CD4-positive, CD25-positive, alpha-beta regulatory T cell (primary cell): ENCODE results near the gene ERBB3. TPM values are rescaled to one million over a fixed set of nuclear protein-coding genes. Genes with fewer than 3 reads are reported as not detected.
"Not testable (repeated sequence)": the region's sequence is repeated elsewhere in the genome, so short reads cannot be mapped to it uniquely, and the experiment has no call there.

Experiments used
- ATAC-seq, 2 donors: fragments of 150-1000 bp; cut with Tn5 transposase; one replicate each; pipeline ENCODE4 v1.10.0; 2021; ENCODE audit warnings: low read depth in 2 of 2, moderate number of reproducible peaks in 2 of 2, moderate library complexity in 1 of 2
- DNase-seq, 3 donors: peaks; one replicate each; pipeline versions ENCODE4 v3.0.0 to v3.0.0-alpha.2; 2012 to 2022; ENCODE audit warnings: mixed read lengths in 1 of 3
- H3K27ac ChIP-seq: one replicate; pipeline ENCODE4 v1.7.0; 2013; ENCODE audit warnings: mild to moderate bottlenecking, low read length; ENCODE audit not compliant: insufficient read depth, poor library complexity, severe bottlenecking
- H3K27me3 ChIP-seq: one replicate; pipeline ENCODE4 v1.7.0; 2013; ENCODE audit warnings: low read length; ENCODE audit not compliant: control insufficient read depth, insufficient read depth
- H3K36me3 ChIP-seq: one replicate; pipeline ENCODE4 v1.7.0; 2013; ENCODE audit warnings: mild to moderate bottlenecking, low read length, moderate library complexity; ENCODE audit not compliant: control insufficient read depth, insufficient read depth
- H3K4me1 ChIP-seq: 2 replicates; pipeline ENCODE4 v1.7.0; 2013; ENCODE audit warnings: mild to moderate bottlenecking, low read length; ENCODE audit not compliant: insufficient read depth, control insufficient read depth, poor library complexity, severe bottlenecking
- H3K4me3 ChIP-seq: one replicate; pipeline ENCODE4 v1.7.0; 2013; ENCODE audit warnings: low read depth, mild to moderate bottlenecking, low read length, moderate library complexity
- H3K9me3 ChIP-seq, 2 experiments: 1 replicate in 1 of 2; 2 replicates in 1 of 2; pipeline ENCODE4 v1.7.0; 2013; ENCODE audit warnings: low read length in 2 of 2, mild to moderate bottlenecking in 1 of 2, moderate library complexity in 1 of 2; ENCODE audit not compliant: control insufficient read depth in 2 of 2
- H3K27ac Mint-ChIP-seq, 3 donors: one replicate each; pipeline ENCODE4 v1.8.0; 2020 to 2022; ENCODE audit warnings: mild to moderate bottlenecking in 3 of 3, mixed read lengths in 3 of 3, moderate library complexity in 2 of 3
- H3K27me3 Mint-ChIP-seq: one replicate; pipeline ENCODE4 v1.8.0; 2022; ENCODE audit warnings: mild to moderate bottlenecking, mixed read lengths
- H3K36me3 Mint-ChIP-seq: one replicate; pipeline ENCODE4 v1.8.0; 2020; ENCODE audit warnings: mixed read lengths
- H3K4me1 Mint-ChIP-seq, 4 donors: one replicate each; pipeline ENCODE4 v1.8.0; 2020 to 2022; ENCODE audit warnings: mixed read lengths in 4 of 4, mild to moderate bottlenecking in 1 of 4
- H3K4me3 Mint-ChIP-seq, 4 donors: one replicate each; pipeline ENCODE4 v1.8.0; 2020 to 2022; ENCODE audit warnings: mild to moderate bottlenecking in 4 of 4, mixed read lengths in 4 of 4, moderate library complexity in 3 of 4
- H3K9me3 Mint-ChIP-seq, 7 donors: one replicate each; pipeline ENCODE4 v1.8.0; 2020 to 2022; ENCODE audit warnings: mixed read lengths in 7 of 7, mild to moderate bottlenecking in 3 of 7, moderate library complexity in 2 of 7
- polyA plus RNA-seq, 4 donors: library from polyadenylated mRNA; unstranded; fragments of 300-500 nt; fragmentation: Illumina TruSeq; gene quantifications; one replicate each; pipeline ENCODE4 v1.2.3, GENCODE V29; 2021
- total RNA-seq: library from RNA; stranded (reverse); gene quantifications from one replicate; pipeline ENCODE4 v1.2.3, GENCODE V29; 2022

ERBB3 gene
- total and polyA plus RNA-seq, 5 donors from 2014 or later: 0.14 to 1.00 (median 0.67) TPM

- Histone ChIP-seq H3K27me3 (no peaks in the 10 kb centered on the region), H3K4me1 (peaks cover 23% of the 10 kb centered on the region), H3K9me3 (no peaks in the 10 kb centered on the region), H3K27ac (peak within 1 kb of the TSS; percentile 96), H3K4me3 (peak within 1 kb of the TSS; percentile 94), H3K36me3 (peaks cover 25% of the 10 kb centered on the region)
- Mint-ChIP-seq H3K36me3 (peaks cover 35% of the 10 kb centered on the region), H3K27ac (peak within 1 kb of the TSS; percentile 93 to 99 (median 98)), H3K4me3 (peak within 1 kb of the TSS; percentile 91 to 99 (median 98)), H3K4me1 (peaks cover 9 to 41% (median 27%) of the 10 kb centered on the region in 4 donors), H3K27me3 (peaks cover 4% of the 10 kb centered on the region), H3K9me3 (no peaks in the 10 kb centered on the region)
- peak; percentile 88 to 97 (median 96) for DNase-seq
- peak; percentile 40 to 45 for ATAC-seq
Observed at GRCh38 chr12:56116267-56117081, 36.5 kb downstream of the ERBB3 start, which contains the start of gene RPL41. RPL41 (plus strand) TSS chr12:56116633.

- H3K4me3 ChIP-seq: peak overlapping the region; percentile 94
- H3K9me3 ChIP-seq, H3K27me3 Mint-ChIP-seq, DNase-seq, ATAC-seq, H3K9me3 Mint-ChIP-seq, H3K27me3 ChIP-seq: not testable (repeated sequence)
- Mint-ChIP-seq H3K4me1 (peaks cover 9 to 41% (median 27%) of the 10 kb centered on the region in 4 donors), H3K27ac (peak overlapping the region; percentile 93 to 99 (median 98)), H3K36me3 (peaks cover 31% of the 10 kb centered on the region), H3K4me3 (peak overlapping the region; percentile 91 to 99 (median 98))
- peaks cover 23% of the 10 kb centered on the region for H3K4me1 ChIP-seq
- peaks cover 22% of the 10 kb centered on the region for H3K36me3 ChIP-seq
- peak overlapping the region; percentile 96 for H3K27ac ChIP-seq
Observed at GRCh38 chr12:56117082-56117706, 37.2 kb downstream of the ERBB3 start.

GRCh38 chr12:56117778-56118687 is 38.1 kb downstream of the ERBB3 start, which contains the start of gene ZC3H10:
ZC3H10 (plus strand) TSS chr12:56118266; CDS start chr12:56120563, 2,297 bp downstream.
- Histone ChIP-seq H3K27ac (peak within 1 kb of the TSS; percentile 96), H3K4me3 (peak within 1 kb of the TSS; percentile 94), H3K36me3 (peaks cover 16% of the 10 kb centered on the region), H3K4me1 (peaks cover 23% of the 10 kb centered on the region), H3K9me3 (no peaks in the 10 kb centered on the region), H3K27me3 (no peaks in the 10 kb centered on the region)
- H3K36me3 Mint-ChIP-seq: peaks cover 30% of the 10 kb centered on the region
- peak within 1 kb of the TSS; percentile 93 to 99 (median 98) for H3K27ac Mint-ChIP-seq
- peaks cover 4% of the 10 kb centered on the region for H3K27me3 Mint-ChIP-seq
- H3K4me3 Mint-ChIP-seq: peak within 1 kb of the TSS; percentile 91 to 99 (median 98)
- DNase-seq (peak; percentile 97 to 99 (median 97)), ATAC-seq (peak; percentile 85 to 88)
- H3K9me3 Mint-ChIP-seq: no peaks in the 10 kb centered on the region
- H3K4me1 Mint-ChIP-seq: peaks cover 9 to 41% (median 28%) of the 10 kb centered on the region in 4 donors

GRCh38 chr12:56118688-56119357 is 38.9 kb downstream of the ERBB3 start:
- H3K27ac ChIP-seq: peak overlapping the region; percentile 96
- no peaks in the 10 kb centered on the region for H3K9me3 ChIP-seq
- peaks cover 10% of the 10 kb centered on the region for H3K36me3 ChIP-seq
- H3K4me3 ChIP-seq: peak overlapping the region; percentile 86
- Mint-ChIP-seq H3K27me3 (peaks cover 4% of the 10 kb centered on the region), H3K36me3 (peaks cover 23% of the 10 kb centered on the region), H3K4me1 (peaks cover 9 to 43% (median 27%) of the 10 kb centered on the region in 4 donors), H3K9me3 (no peaks in the 10 kb centered on the region), H3K4me3 (peak overlapping the region; percentile 91 to 99 (median 96)), H3K27ac (peak overlapping the region; percentile 93 to 99 (median 98))
- H3K4me1 ChIP-seq: peaks cover 23% of the 10 kb centered on the region
- no peaks in the 10 kb centered on the region for H3K27me3 ChIP-seq
- no peak for ATAC-seq
- DNase-seq: no peak

GRCh38 chr12:56119361-56119796 is 39.4 kb downstream of the ERBB3 start:
- H3K36me3 ChIP-seq: peaks cover 9% of the 10 kb centered on the region
- Mint-ChIP-seq H3K9me3 (no peaks in the 10 kb centered on the region), H3K27ac (peak overlapping the region; percentile 93 to 99 (median 98)), H3K36me3 (peaks cover 22% of the 10 kb centered on the region), H3K27me3 (peaks cover 4% of the 10 kb centered on the region), H3K4me3 (peak overlapping the region; percentile 91 to 99 (median 96)), H3K4me1 (peaks cover 9 to 49% (median 29%) of the 10 kb centered on the region in 4 donors)
- H3K27ac ChIP-seq: peak overlapping the region; percentile 96
- no peaks in the 10 kb centered on the region for H3K27me3 ChIP-seq
- DNase-seq: peak; percentile 47 to 79 (median 60)
- H3K4me3 ChIP-seq: peak overlapping the region; percentile 86
- H3K9me3 ChIP-seq: no peaks in the 10 kb centered on the region
- ATAC-seq: no peak
- peaks cover 23% of the 10 kb centered on the region for H3K4me1 ChIP-seq

- H3K4me3 Mint-ChIP-seq: peak overlapping the region in 3 of 4 donors; percentile 19 to 57 (median 53)
- ATAC-seq (no peak), DNase-seq (no peak)
- peak overlapping the region in 2 of 3 donors; percentile 36 to 73 for H3K27ac Mint-ChIP-seq
- H3K4me1 Mint-ChIP-seq: peaks cover 9 to 53% (median 29%) of the 10 kb centered on the region in 4 donors
- Histone ChIP-seq H3K9me3 (no peaks in the 10 kb centered on the region), H3K27ac (no peak overlapping the region), H3K4me3 (no peak overlapping the region), H3K36me3 (peaks cover 9% of the 10 kb centered on the region), H3K4me1 (peaks cover 25% of the 10 kb centered on the region), H3K27me3 (no peaks in the 10 kb centered on the region)
- peaks cover 4% of the 10 kb centered on the region for H3K27me3 Mint-ChIP-seq
- peaks cover 22% of the 10 kb centered on the region for H3K36me3 Mint-ChIP-seq
- H3K9me3 Mint-ChIP-seq: no peaks in the 10 kb centered on the region
Observed at GRCh38 chr12:56120158-56120846, 40.3 kb downstream of the ERBB3 start.
